H9 (cell line): ENCODE data around the gene SRPK3. TPM values are rescaled to one million over a fixed set of nuclear protein-coding genes. Genes with fewer than 3 reads are reported as not detected.

Source experiments
- DNase-seq: peaks from one replicate; pipeline ENCODE4 v3.0.0-alpha.2; 2017
- H2AFZ ChIP-seq: one replicate; pipeline ENCODE4 v1.6.1; 2013; ENCODE audit warnings: mild to moderate bottlenecking, low read length, control low read depth, moderate library complexity
- H2AK5ac ChIP-seq: 2 replicates; pipeline ENCODE4 v1.6.1; 2013; ENCODE audit warnings: low read length, control low read depth, mixed read lengths; ENCODE audit not compliant: insufficient read length
- H2BK120ac ChIP-seq: one replicate; pipeline ENCODE4 v1.6.1; 2013; ENCODE audit warnings: low read depth, mild to moderate bottlenecking, low read length, control low read depth, inconsistent platforms; ENCODE audit not compliant: poor library complexity, severe bottlenecking
- H2BK12ac ChIP-seq: 2 replicates; pipeline ENCODE4 v1.6.1; 2013; ENCODE audit warnings: low read length, control low read depth, mixed read lengths, low read depth; ENCODE audit not compliant: insufficient read length
- H2BK15ac ChIP-seq: 2 replicates; pipeline ENCODE4 v1.6.1; 2013; ENCODE audit warnings: low read depth, low read length, control low read depth
- H2BK20ac ChIP-seq: one replicate; pipeline ENCODE4 v1.6.1; 2013; ENCODE audit warnings: low read depth, mild to moderate bottlenecking, low read length, control low read depth, inconsistent platforms; ENCODE audit not compliant: poor library complexity, severe bottlenecking
- H2BK5ac ChIP-seq: 2 replicates; pipeline ENCODE4 v1.6.1; 2013; ENCODE audit warnings: low read length, control low read depth, mixed read lengths; ENCODE audit not compliant: insufficient read length
- H3K14ac ChIP-seq: 2 replicates; pipeline ENCODE4 v1.6.1; 2013; ENCODE audit warnings: low read length, control low read depth; ENCODE audit not compliant: insufficient read depth
- H3K18ac ChIP-seq: 2 replicates; pipeline ENCODE4 v1.6.1; 2013; ENCODE audit warnings: low read depth, mild to moderate bottlenecking, mixed read lengths, low read length, control low read depth; ENCODE audit not compliant: insufficient read length
- H3K23ac ChIP-seq: 2 replicates; pipeline ENCODE4 v1.6.1; 2013; ENCODE audit warnings: low read length, control low read depth, mixed read lengths, low read depth; ENCODE audit not compliant: insufficient read length
- H3K23me2 ChIP-seq: 2 replicates; pipeline ENCODE4 v1.6.1; 2013; ENCODE audit warnings: low read depth, mild to moderate bottlenecking, mixed read lengths, low read length, control low read depth; ENCODE audit not compliant: insufficient read length, poor library complexity, severe bottlenecking
- H3K27ac ChIP-seq: 2 replicates; pipeline ENCODE4 v1.5.1; 2013; ENCODE audit warnings: low read length, control low read depth, mixed read lengths, low read depth; ENCODE audit not compliant: insufficient read length
- H3K27me3 ChIP-seq: 2 replicates; pipeline ENCODE4 v1.6.1; 2013; ENCODE audit warnings: low read length, control low read depth, inconsistent platforms; ENCODE audit not compliant: insufficient read depth
- H3K4ac ChIP-seq: 2 replicates; pipeline ENCODE4 v1.6.1; 2013; ENCODE audit warnings: low read depth, mild to moderate bottlenecking, control low read depth, inconsistent platforms, low read length, moderate library complexity
- H3K4me1 ChIP-seq: 2 replicates; pipeline ENCODE4 v1.6.1; 2013; ENCODE audit warnings: low read length, control low read depth, inconsistent platforms; ENCODE audit not compliant: insufficient read depth
- H3K4me2 ChIP-seq: 2 replicates; pipeline ENCODE4 v1.6.1; 2013; ENCODE audit warnings: low read length, control low read depth, mixed read lengths; ENCODE audit not compliant: insufficient read length, insufficient read depth
- H3K56ac ChIP-seq: 2 replicates; pipeline ENCODE4 v1.6.1; 2013; ENCODE audit warnings: low read depth, mild to moderate bottlenecking, mixed read lengths, low read length, control low read depth; ENCODE audit not compliant: insufficient read length
- H3K79me1 ChIP-seq: 2 replicates; pipeline ENCODE4 v1.6.1; 2013; ENCODE audit warnings: low read depth, mild to moderate bottlenecking, moderate library complexity, low read length, control low read depth, inconsistent platforms; ENCODE audit not compliant: insufficient read depth, poor library complexity, severe bottlenecking
- H3K79me2 ChIP-seq: 2 replicates; pipeline ENCODE4 v1.6.1; 2013; ENCODE audit warnings: low read length, control low read depth, inconsistent platforms; ENCODE audit not compliant: insufficient read depth
- H3K9ac ChIP-seq: 2 replicates; pipeline ENCODE4 v1.6.1; 2013; ENCODE audit warnings: low read length, control low read depth, mixed read lengths; ENCODE audit not compliant: insufficient read length; ENCODE audit errors: extremely low read depth
- H3K9me3 ChIP-seq: one replicate; pipeline ENCODE4 v1.6.1; 2013; ENCODE audit warnings: low read depth, low read length, inconsistent platforms; ENCODE audit not compliant: control insufficient read depth
- H3T11ph ChIP-seq: one replicate; pipeline ENCODE4 v1.6.1; 2013; ENCODE audit warnings: mild to moderate bottlenecking, low read length, control low read depth, inconsistent platforms
- H4K20me1 ChIP-seq: one replicate; pipeline ENCODE4 v1.6.1; 2013; ENCODE audit not compliant: control insufficient read depth, insufficient read length, insufficient read depth
- H4K5ac ChIP-seq: 2 replicates; pipeline ENCODE4 v1.6.1; 2013; ENCODE audit warnings: low read depth, mild to moderate bottlenecking, mixed read lengths, low read length, control low read depth; ENCODE audit not compliant: insufficient read length
- H4K8ac ChIP-seq: replicated peaks from 2 replicates; pipeline ENCODE4 v1.6.1; 2013; ENCODE audit warnings: low read length, control low read depth, mixed read lengths, low read depth; ENCODE audit not compliant: insufficient read length
- H4K91ac ChIP-seq: 2 replicates; pipeline ENCODE4 v1.6.1; 2013; ENCODE audit warnings: low read depth, mild to moderate bottlenecking, moderate library complexity, mixed read lengths, low read length, control low read depth; ENCODE audit not compliant: insufficient read length
- H3K27ac Mint-ChIP-seq, 3 experiments: 2 replicates in 2 of 3; 3 replicates in 1 of 3; pipeline ENCODE4 v1.8.0; 2020 to 2021; ENCODE audit warnings: mixed read lengths in 3 of 3, mild to moderate bottlenecking in 1 of 3, moderate library complexity in 1 of 3
- H3K27me3 Mint-ChIP-seq: 2 replicates; pipeline ENCODE4 v1.8.0; 2021; ENCODE audit warnings: low read depth, mild to moderate bottlenecking, moderate library complexity, mixed read lengths
- H3K36me3 Mint-ChIP-seq, 3 experiments: 2 replicates in 2 of 3; 3 replicates in 1 of 3; pipeline ENCODE4 v1.8.0; 2020 to 2021; ENCODE audit warnings: low read depth in 3 of 3, mixed read lengths in 3 of 3; ENCODE audit not compliant: insufficient read depth in 1 of 3
- H3K4me1 Mint-ChIP-seq, 2 experiments: 2 replicates each; pipeline ENCODE4 v1.8.0; 2020; ENCODE audit warnings: mixed read lengths in 2 of 2
- H3K4me3 Mint-ChIP-seq, 2 experiments: 2 replicates in 1 of 2; 3 replicates in 1 of 2; pipeline ENCODE4 v1.8.0; 2020 to 2021; ENCODE audit warnings: mild to moderate bottlenecking in 2 of 2, mixed read lengths in 2 of 2, moderate library complexity in 1 of 2
- H3K9me3 Mint-ChIP-seq, 2 experiments: 2 replicates in 1 of 2; 3 replicates in 1 of 2; pipeline ENCODE4 v1.8.0; 2020; ENCODE audit warnings: mild to moderate bottlenecking in 2 of 2, mixed read lengths in 2 of 2, moderate library complexity in 1 of 2
- WGBS: extraction: QIAGEN DNeasy Blood & Tissue Kit; methylation state at CpG from one replicate; pipeline ENCODE4 v1.1.7; 2013; ENCODE audit warnings: missing lambda C conversion rate, low lambda C conversion rate, mixed read lengths; ENCODE audit not compliant: insufficient read length; ENCODE audit errors: extremely low coverage; 5-methylcytosine and 5-hydroxymethylcytosine counted together
- total RNA-seq: library from RNA; stranded (reverse); gene quantifications from 2 replicates; pipeline ENCODE4 v1.2.1, GENCODE V29; 2021
- TF ChIP-seq, protein P1 (sequence below): fragments of 200-600 bp; sonication (generic); conservative IDR thresholded peaks from 3 replicates; pipeline ENCODE4 v1.8.0; 2021; ENCODE audit warnings: antibody characterized with exemption, mild to moderate bottlenecking

SRPK3 gene
- total RNA-seq, 1 experiment from 2014 or later = not detected

DNA sequence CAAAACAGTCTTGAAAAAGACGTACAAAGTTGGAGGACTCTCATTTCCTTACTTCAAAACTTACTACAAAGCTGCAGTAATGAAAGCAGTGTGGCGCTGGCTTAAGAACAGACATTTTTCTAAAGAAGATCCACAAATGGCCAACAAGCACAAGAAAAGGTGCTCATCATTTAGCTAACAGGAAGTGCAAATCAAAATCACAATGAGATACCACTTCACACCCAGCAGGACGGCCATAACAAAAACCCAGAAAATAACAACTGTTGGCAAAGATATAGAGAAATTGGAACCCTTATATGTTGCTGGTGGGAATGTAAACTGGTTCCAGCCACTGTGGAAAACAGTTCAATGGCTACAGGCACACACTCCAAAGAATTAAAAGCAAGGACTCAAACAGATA, 46.2 kb downstream of the SRPK3 start:
- Histone ChIP-seq H3K79me2 (peaks cover 45% of the 10 kb centered on the region; the same call in 1 of the 2 replicates), H3T11ph (no peak overlapping the region), H4K8ac (no peak overlapping the region), H2AFZ (no peak overlapping the region), H4K5ac (no peak overlapping the region), H2BK12ac (no peak overlapping the region), H2AK5ac (no peak overlapping the region), H3K79me1 (no peaks in the 10 kb centered on the region), H3K14ac (no peak overlapping the region), H3K56ac (no peak overlapping the region), H4K91ac (no peak overlapping the region), H3K4me1 (peaks cover 3% of the 10 kb centered on the region; the same call in 1 of the 2 replicates), H2BK15ac (no peak overlapping the region), H2BK120ac (no peak overlapping the region), H2BK20ac (no peak overlapping the region), H3K23ac (no peak overlapping the region), H3K4me2 (peak overlapping the region; percentile 64), H3K4ac (no peak overlapping the region), H3K9me3 (peaks cover 4% of the 10 kb centered on the region), H3K9ac (no peak overlapping the region), H3K18ac (peak overlapping the region; percentile 46), H3K23me2 (peaks cover 5% of the 10 kb centered on the region), H2BK5ac (no peak overlapping the region), H4K20me1 (no peaks in the 10 kb centered on the region), H3K27me3 (no peaks in the 10 kb centered on the region), H3K27ac (peak overlapping the region; percentile 82)
- Mint-ChIP-seq H3K4me3 (peak overlapping the region; percentile 39 to 80; a peak in 4 of 5 replicates), H3K9me3 (peaks cover 56 to 66% of the 10 kb centered on the region in 2 experiments), H3K4me1 (peaks cover 27 to 36% of the 10 kb centered on the region in 2 experiments), H3K36me3 (peaks cover 15 to 26% (median 21%) of the 10 kb centered on the region in 3 experiments), H3K27ac (peak overlapping the region in 1 of 3 experiments; percentile 23; a peak in 1 of 7 replicates), H3K27me3 (peaks cover 5% of the 10 kb centered on the region)
- DNase-seq = no peak
- TF ChIP-seq, protein P1, sequence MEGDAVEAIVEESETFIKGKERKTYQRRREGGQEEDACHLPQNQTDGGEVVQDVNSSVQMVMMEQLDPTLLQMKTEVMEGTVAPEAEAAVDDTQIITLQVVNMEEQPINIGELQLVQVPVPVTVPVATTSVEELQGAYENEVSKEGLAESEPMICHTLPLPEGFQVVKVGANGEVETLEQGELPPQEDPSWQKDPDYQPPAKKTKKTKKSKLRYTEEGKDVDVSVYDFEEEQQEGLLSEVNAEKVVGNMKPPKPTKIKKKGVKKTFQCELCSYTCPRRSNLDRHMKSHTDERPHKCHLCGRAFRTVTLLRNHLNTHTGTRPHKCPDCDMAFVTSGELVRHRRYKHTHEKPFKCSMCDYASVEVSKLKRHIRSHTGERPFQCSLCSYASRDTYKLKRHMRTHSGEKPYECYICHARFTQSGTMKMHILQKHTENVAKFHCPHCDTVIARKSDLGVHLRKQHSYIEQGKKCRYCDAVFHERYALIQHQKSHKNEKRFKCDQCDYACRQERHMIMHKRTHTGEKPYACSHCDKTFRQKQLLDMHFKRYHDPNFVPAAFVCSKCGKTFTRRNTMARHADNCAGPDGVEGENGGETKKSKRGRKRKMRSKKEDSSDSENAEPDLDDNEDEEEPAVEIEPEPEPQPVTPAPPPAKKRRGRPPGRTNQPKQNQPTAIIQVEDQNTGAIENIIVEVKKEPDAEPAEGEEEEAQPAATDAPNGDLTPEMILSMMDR = no peak
- no CpG with 5 or more reads among the region's 3 CpGs for WGBS
